ENCODE data around the gene GPC2. TPM values are rescaled to one million over a fixed set of nuclear protein-coding genes. Genes with fewer than 3 reads are reported as not detected.
"Not testable (repeated sequence)": the region's sequence is repeated elsewhere in the genome, so short reads cannot be mapped to it uniquely, and the experiment has no call there.

GPC2 gene
- total RNA-seq, 1 experiment from 2014 or later, result 17.9 TPM

DNA sequence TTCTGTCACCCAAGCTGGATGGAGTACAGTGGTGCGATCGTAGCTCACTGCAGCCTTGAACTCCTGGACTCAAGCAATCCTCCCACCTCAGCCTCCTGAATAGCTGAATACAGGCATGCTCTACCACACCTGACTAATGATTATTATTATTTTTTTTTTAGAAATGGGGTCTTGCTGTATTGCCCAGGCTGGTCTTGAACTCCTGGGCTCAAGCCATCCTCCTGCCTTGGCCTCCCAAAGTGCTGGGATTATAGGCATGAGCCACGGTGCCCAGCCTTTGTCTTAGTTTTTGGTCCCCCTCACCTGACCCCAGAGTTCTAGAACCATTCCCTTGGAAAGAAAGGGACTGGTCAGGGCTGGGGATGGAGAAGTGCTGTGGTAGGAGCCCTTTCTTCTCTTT is 2.9 kb upstream of the GPC2 start:
- POLR2A ChIA-PET; H2AFZ ChIP-seq (ENCODE audit: low read depth, low read length, poor library complexity, severe bottlenecking); H3K36me3 ChIP-seq (ENCODE audit: control insufficient read depth in 1 of 2, insufficient read depth in 2 of 2, low read length in 2 of 2); BruUV-seq (replicated peaks); H3K27me3 ChIP-seq (ENCODE audit: insufficient read depth, low read length); H3K4me3 ChIP-seq (replicated peaks in 1 of 2; ENCODE audit: low read depth in 1 of 2, low read length in 2 of 2); DNase-seq (ENCODE audit: low read depth, low spot score); intact Hi-C loops (cut with micrococcal nuclease); H3K79me2 ChIP-seq (ENCODE audit: insufficient read depth, low read length); H3K9me2 ChIP-seq (ENCODE audit: insufficient read depth); RAD21 ChIA-PET (ENCODE audit: low non-redundant PET in 1 of 2, low total read pairs in 2 of 2, uncharacterized antibody in 2 of 2, unreplicated experiment in 2 of 2); H4K20me1 ChIP-seq (ENCODE audit: insufficient read depth); ATAC-seq; H3K9ac ChIP-seq (ENCODE audit: low read length); H3K4me2 ChIP-seq (ENCODE audit: low read length); H3K27ac ChIP-seq (ENCODE audit: low read depth, low read length); H3K9me3 ChIP-seq (ENCODE audit: control insufficient read depth in 1 of 2, insufficient read depth in 1 of 2, low read depth in 1 of 2, low read length in 2 of 2): not testable (repeated sequence)
- CTCF ChIA-PET, result interaction anchor here (2.9 kb wide), 1 partner anchor 9 kb away, joined by 9 read pairs; no protein-coding TSS in a partner anchor
- peaks cover 9 to 19% of the 10 kb centered on the region in 2 experiments for H3K4me1 ChIP-seq (ENCODE audit: control insufficient read depth in 1 of 2, insufficient read depth in 2 of 2, low read length in 2 of 2)

DNA sequence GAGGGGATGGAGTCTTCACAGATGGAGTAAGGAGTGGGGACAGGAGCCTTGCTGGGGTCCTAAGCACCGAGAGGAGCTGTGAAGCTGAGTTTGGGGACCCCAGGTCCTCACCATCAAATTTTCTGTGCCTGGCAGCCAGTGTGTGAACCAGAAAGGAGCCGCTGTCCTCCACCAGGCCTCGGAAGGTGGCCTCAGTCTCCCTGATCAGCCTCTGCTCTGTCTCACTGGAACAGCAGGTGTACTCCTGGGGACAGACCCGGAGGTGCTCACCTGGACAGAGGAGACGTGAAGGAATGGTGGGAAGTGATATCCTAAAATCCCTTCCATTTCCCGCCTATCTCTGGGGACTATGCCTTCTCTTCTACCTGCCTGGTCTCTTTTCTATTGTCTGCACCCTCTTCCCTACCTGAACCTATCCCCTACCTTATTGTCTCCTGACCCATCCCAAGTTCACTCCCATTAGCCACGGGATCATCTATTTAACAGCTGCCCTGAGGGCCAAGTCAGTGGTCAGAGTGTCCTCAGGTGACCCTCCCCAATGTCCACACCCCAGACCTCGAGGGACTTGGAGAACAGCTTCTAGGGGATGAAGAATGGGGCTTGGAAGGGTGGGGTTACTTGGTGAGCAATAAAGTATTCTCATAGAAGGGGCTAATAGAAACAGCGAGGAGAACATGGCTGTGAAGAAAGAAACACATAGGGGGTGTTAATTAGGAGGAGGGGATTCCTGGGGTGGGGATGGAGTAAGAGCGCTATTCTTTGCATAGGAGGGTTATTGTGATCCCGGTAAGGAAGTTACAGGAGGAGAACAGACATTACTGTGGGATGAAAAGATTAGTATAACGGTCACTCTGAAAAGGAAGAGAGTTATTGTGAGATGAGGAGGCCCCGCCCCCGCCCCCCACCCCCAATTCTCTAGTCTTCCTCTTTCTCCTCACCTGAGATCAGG is 811 bp downstream of the GPC2 start:
- Histone ChIP-seq H3K4me3 (replicated peaks in 1 of 2; ENCODE audit: low read depth in 1 of 2, low read length in 2 of 2) (peak overlapping the region; percentile 72 to 85), H3K9ac (ENCODE audit: low read length) (peak overlapping the region; percentile 65), H3K79me2 (ENCODE audit: insufficient read depth, low read length) (no peaks in the 10 kb centered on the region), H4K20me1 (ENCODE audit: insufficient read depth) (no peaks in the 10 kb centered on the region), H3K36me3 (ENCODE audit: control insufficient read depth in 1 of 2, insufficient read depth in 2 of 2, low read length in 2 of 2) (no peaks in the 10 kb centered on the region), H3K9me3 (ENCODE audit: control insufficient read depth in 1 of 2, insufficient read depth in 1 of 2, low read depth in 1 of 2, low read length in 2 of 2) (no peaks in the 10 kb centered on the region), H3K27me3 (ENCODE audit: insufficient read depth, low read length) (no peaks in the 10 kb centered on the region), H3K9me2 (ENCODE audit: insufficient read depth) (no peaks in the 10 kb centered on the region), H3K4me1 (ENCODE audit: control insufficient read depth in 1 of 2, insufficient read depth in 2 of 2, low read length in 2 of 2) (peaks cover 3 to 12% of the 10 kb centered on the region in 2 experiments; a peak in 2 of 4 replicates), H2AFZ (ENCODE audit: low read depth, low read length, poor library complexity, severe bottlenecking) (no peak overlapping the region), H3K4me2 (ENCODE audit: low read length) (peak overlapping the region; percentile 91), H3K27ac (ENCODE audit: low read depth, low read length) (peak overlapping the region; percentile 32; the same call in 1 of the 2 replicates)
- RAD21 ChIA-PET (ENCODE audit: low non-redundant PET in 1 of 2, low total read pairs in 2 of 2, uncharacterized antibody in 2 of 2, unreplicated experiment in 2 of 2), result interaction anchor here in 1 of 2 experiments (0.6 kb wide), 1 partner anchor 123 kb away, joined by 5 read pairs; no protein-coding TSS in a partner anchor
- CTCF ChIA-PET, result interaction anchor here (0.7 to 1.8 kb wide), 3 partner anchors 13 to 41 kb away, joined by 3 to 11 read pairs (median 3); no protein-coding TSS in a partner anchor
- ATAC-seq, result no peak
- no peak for DNase-seq (ENCODE audit: low read depth, low spot score)
- TF ChIP-seq SP1 (IDR thresholded peaks at IDR 0.05; ENCODE audit: low read depth), result no peak
- TF ChIP-seq, protein P1, sequence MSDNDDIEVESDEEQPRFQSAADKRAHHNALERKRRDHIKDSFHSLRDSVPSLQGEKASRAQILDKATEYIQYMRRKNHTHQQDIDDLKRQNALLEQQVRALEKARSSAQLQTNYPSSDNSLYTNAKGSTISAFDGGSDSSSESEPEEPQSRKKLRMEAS (IDR thresholded peaks at IDR 0.05), result no peak
- TF ChIP-seq ZNF274 (IDR thresholded peaks at IDR 0.05; ENCODE audit: low read depth, low read length), result no peak
- TF ChIP-seq, protein P2, sequence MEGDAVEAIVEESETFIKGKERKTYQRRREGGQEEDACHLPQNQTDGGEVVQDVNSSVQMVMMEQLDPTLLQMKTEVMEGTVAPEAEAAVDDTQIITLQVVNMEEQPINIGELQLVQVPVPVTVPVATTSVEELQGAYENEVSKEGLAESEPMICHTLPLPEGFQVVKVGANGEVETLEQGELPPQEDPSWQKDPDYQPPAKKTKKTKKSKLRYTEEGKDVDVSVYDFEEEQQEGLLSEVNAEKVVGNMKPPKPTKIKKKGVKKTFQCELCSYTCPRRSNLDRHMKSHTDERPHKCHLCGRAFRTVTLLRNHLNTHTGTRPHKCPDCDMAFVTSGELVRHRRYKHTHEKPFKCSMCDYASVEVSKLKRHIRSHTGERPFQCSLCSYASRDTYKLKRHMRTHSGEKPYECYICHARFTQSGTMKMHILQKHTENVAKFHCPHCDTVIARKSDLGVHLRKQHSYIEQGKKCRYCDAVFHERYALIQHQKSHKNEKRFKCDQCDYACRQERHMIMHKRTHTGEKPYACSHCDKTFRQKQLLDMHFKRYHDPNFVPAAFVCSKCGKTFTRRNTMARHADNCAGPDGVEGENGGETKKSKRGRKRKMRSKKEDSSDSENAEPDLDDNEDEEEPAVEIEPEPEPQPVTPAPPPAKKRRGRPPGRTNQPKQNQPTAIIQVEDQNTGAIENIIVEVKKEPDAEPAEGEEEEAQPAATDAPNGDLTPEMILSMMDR (IDR thresholded peaks at IDR 0.05 in 2 of 3, conservative IDR thresholded peaks at IDR 0.05 in 1 of 3; ENCODE audit: borderline replicate concordance in 1 of 3, insufficient read depth in 1 of 3, low read depth in 2 of 3, low read length in 2 of 3), result no peak
- TF ChIP-seq, protein P3, sequence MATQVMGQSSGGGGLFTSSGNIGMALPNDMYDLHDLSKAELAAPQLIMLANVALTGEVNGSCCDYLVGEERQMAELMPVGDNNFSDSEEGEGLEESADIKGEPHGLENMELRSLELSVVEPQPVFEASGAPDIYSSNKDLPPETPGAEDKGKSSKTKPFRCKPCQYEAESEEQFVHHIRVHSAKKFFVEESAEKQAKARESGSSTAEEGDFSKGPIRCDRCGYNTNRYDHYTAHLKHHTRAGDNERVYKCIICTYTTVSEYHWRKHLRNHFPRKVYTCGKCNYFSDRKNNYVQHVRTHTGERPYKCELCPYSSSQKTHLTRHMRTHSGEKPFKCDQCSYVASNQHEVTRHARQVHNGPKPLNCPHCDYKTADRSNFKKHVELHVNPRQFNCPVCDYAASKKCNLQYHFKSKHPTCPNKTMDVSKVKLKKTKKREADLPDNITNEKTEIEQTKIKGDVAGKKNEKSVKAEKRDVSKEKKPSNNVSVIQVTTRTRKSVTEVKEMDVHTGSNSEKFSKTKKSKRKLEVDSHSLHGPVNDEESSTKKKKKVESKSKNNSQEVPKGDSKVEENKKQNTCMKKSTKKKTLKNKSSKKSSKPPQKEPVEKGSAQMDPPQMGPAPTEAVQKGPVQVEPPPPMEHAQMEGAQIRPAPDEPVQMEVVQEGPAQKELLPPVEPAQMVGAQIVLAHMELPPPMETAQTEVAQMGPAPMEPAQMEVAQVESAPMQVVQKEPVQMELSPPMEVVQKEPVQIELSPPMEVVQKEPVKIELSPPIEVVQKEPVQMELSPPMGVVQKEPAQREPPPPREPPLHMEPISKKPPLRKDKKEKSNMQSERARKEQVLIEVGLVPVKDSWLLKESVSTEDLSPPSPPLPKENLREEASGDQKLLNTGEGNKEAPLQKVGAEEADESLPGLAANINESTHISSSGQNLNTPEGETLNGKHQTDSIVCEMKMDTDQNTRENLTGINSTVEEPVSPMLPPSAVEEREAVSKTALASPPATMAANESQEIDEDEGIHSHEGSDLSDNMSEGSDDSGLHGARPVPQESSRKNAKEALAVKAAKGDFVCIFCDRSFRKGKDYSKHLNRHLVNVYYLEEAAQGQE (IDR thresholded peaks at IDR 0.05; ENCODE audit: low read depth), result no peak
- no peak for TF ChIP-seq EZH2phosphoT487 (IDR thresholded peaks at IDR 0.05; ENCODE audit: borderline replicate concordance)
- POLR2A ChIA-PET, result interaction anchor here (1.0 to 1.4 kb wide), 3 partner anchors 10 to 28 kb away, joined by 4 to 7 read pairs (median 4); partner anchors contain the start of gene LAMTOR4
- intact Hi-C loops (cut with micrococcal nuclease), result no loop called here
- TSS peak; percentile 69 for BruUV-seq (replicated peaks)

Measured in HCT116 (cell line).